GM12892 (cell line): ENCODE results near the gene SREBF1.

Source experiments
- DNase-seq: peaks from one replicate; pipeline ENCODE4 v3.0.0; 2011; ENCODE audit not compliant: insufficient read length
- FAIRE-seq: peaks from 2 replicates; lab custom pipeline; 2011; peaks lifted over from hg19 to GRCh38; lab: Jason Lieb, UNC
- POLR2A ChIP-seq: IDR thresholded peaks from 2 replicates; pipeline ENCODE4 v1.6.1; 2011; ENCODE audit warnings: low read depth, low read length, control low read depth
- POLR2AphosphoS5 ChIP-seq: IDR thresholded peaks from 2 replicates; pipeline ENCODE4 v1.6.1; 2011; ENCODE audit warnings: low read depth, low read length, control low read depth
- TAF1 ChIP-seq: IDR thresholded peaks from 2 replicates; pipeline ENCODE4 v1.6.1; 2011; ENCODE audit warnings: low read depth, mild to moderate bottlenecking, control low read depth, low read length, borderline replicate concordance

SREBF1 gene

GRCh38 chr17:17855976-17856375, 19.2 kb upstream of the SREBF1 start:
- TF ChIP-seq POLR2AphosphoS5 (no peak), TAF1 (no peak), POLR2A (no peak)
- FAIRE-seq (no peak), DNase-seq (no peak)

GRCh38 chr17:17853811-17854447, 17.1 kb upstream of the SREBF1 start:
- DNase-seq (no peak), FAIRE-seq (peak; percentile 93)
- TF ChIP-seq POLR2AphosphoS5 (no peak), POLR2A (no peak), TAF1 (no peak)

- peak; percentile 69 for FAIRE-seq
- DNase-seq, result no peak
- TF ChIP-seq POLR2AphosphoS5 (no peak), POLR2A (no peak), TAF1 (no peak)
Measured at GRCh38 chr17:17852930-17853329, 16.1 kb upstream of the SREBF1 start.

DNA sequence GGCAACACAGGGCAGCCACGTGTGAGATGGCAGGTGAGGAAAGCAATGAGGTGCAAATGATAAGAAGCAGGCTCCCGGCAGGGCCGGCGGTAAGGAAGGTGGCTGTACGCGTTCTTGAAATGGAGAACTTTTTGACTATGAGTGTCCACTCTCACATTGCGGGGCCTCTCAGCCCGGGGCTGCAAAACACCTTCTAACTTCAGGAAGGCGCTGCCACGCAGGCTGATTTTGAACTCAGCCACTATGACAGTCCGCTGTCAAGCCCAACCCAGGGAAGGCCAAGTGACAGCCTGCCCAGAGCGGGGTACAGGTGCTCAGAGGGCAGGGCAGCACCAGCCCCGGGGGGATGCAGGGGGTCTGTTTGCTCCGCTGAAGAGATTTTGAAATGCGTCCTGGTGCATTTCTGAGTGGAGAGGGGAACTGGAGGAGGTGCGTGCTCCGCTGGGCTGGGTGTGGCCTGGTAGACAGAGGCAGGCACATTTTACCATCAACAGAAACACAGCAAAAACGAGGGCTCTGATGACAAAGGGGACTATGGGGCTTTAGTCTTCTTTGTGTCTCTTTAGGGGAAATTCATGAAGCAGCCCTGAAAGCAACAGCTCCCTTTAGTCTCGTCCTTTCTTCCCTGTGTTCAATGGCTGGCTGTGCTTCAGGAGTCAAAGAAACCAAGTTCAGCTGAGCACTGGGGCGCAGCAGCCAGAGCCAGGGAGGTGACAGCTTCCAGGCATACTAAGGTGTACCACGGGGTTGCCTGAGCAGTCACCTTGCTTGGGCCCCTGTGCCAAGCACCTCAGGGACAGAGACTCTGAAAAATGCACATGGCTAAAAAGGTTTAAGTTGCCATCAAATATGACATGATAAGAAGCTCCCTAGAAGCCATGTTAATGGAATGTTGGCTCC, 14.6 kb upstream of the SREBF1 start:
- DNase-seq (no peak), FAIRE-seq (no peak)
- no peak for TF ChIP-seq TAF1
- no peak for TF ChIP-seq POLR2A
- no peak for TF ChIP-seq POLR2AphosphoS5

GRCh38 chr17:17849845-17850373, 13.1 kb upstream of the SREBF1 start:
- DNase-seq (peak; percentile 47), FAIRE-seq (peak; percentile 70)

GRCh38 chr17:17849147-17849820, 12.5 kb upstream of the SREBF1 start:
- peak; percentile 61 for DNase-seq
- TF ChIP-seq TAF1 (no peak), POLR2AphosphoS5 (no peak), POLR2A (no peak)
- peak; percentile 78 for FAIRE-seq

More at GRCh38 chr17:17849845-17850373, 13.1 kb upstream of the SREBF1 start:
- no peak for TF ChIP-seq TAF1
- TF ChIP-seq POLR2AphosphoS5, result no peak
- no peak for TF ChIP-seq POLR2A

DNA sequence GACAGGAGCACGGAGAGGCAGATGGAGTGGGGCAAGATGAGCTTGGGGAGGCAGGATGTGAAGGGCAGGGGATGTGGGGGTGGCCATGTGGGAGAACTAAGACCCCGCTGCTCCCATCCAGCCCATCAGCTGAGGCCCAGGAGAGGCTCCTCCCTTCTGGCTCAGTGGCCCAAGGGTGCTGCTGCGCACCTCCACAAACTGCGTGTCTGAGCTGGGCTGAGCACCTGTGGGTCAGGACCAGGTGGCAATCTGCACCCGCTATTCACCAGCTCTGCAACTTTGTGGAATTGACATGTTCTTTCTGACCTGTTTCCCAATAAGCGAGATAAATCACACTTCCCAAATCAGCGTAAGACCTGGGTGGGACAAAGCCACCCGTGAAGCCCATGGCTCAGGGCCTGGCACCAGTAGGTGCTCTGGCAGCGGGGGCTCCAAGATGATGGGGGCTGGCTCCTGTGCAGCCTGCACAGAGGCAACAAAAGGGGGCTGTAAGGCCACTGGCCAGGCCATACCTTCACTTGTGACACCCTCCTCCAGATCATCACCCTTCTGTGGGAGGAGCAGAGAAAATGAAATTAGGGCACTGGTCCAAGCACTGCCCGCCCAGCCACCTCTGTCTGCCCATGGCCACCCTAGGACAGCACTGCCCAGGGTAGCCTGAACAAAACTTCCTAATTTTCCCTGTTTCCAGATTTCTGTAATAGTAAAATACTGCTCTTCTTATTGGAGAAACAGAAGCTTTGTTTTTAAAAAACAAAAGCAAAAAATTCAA, 11.7 kb upstream of the SREBF1 start:
- FAIRE-seq, result no peak
- no peak for TF ChIP-seq POLR2AphosphoS5
- TF ChIP-seq POLR2A, result no peak
- no peak for TF ChIP-seq TAF1
- no peak for DNase-seq

DNA sequence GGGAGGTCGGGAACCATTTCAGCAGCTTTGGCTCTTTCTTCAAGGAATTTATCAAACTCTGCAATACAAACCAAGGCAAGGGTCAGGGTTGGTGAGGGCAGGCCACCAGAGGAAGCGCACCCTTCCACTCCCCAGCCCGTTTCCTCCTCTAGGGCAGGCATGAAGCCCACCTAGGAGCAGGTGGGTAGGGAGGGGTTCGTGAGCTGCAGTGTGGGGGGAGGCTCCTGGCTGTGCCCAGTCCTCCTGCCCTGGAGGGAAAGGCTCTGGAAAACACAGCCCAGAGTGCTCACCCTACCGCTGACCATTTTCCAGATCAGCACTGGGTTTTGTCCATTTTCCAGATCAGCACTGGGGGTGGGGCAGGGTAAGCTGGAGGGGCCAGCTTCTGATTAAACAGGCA, 10.9 kb upstream of the SREBF1 start:
- DNase-seq (no peak), FAIRE-seq (no peak)
- TF ChIP-seq POLR2A (no peak), TAF1 (no peak), POLR2AphosphoS5 (no peak)

DNA sequence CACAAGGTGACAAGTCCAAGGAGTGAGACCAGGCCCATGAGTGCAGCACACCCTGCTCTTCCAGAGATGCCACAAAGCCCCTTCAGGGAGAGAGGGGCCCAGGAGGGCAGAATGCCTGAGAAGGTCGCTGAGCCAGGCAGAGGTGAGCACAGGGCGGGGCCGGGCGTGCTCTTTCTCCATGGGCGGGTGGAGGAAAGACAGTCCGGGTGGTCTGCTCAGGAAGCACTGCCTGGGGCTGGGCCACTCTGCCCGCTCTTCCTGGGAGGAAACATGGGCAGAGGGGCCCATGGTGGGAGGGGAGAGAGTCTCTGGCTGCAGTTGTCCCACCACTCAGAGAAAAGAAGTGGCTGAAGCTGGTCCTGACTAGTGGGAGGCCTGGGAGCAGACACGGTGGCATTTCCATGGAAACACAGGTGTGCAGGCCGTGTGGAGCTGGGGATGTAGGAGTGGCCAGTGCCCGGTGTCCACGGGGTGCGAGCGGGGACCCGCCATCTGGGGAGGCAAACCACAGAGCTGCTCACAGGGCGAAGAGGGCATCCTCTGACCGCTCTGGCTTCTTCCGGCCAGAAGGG, 10.4 kb upstream of the SREBF1 start:
- DNase-seq (no peak), FAIRE-seq (no peak)
- TF ChIP-seq POLR2A (no peak), TAF1 (no peak), POLR2AphosphoS5 (no peak)

GRCh38 chr17:17846645-17847044, 9.9 kb upstream of the SREBF1 start:
- TF ChIP-seq TAF1 (no peak), POLR2A (no peak), POLR2AphosphoS5 (no peak)
- no peak for FAIRE-seq
- no peak for DNase-seq

DNA sequence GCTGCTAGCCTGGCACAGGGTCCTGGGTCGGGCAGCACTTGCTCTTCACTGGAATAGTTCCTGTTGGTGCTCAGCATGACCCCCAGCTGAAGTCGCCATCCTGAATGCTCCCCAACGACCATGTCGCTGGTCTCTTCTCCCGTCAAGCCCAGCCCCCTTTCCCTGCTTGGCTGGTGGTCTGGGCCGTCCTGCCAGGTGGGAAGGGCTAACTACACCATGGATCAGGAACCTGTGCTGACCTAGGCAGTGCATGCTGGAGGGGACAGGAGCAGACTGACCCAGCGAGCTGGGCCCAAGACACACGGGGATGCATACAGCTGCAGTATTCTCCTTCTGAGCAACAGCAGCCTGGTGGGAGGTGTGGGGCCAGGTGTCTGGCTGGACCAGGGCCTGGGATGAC, 9.2 kb upstream of the SREBF1 start:
- FAIRE-seq (no peak), DNase-seq (no peak)
- TF ChIP-seq POLR2AphosphoS5 (no peak), POLR2A (no peak), TAF1 (no peak)
